SU-DHL-6 (cell line): ENCODE data around the gene PPM1L.

Source experiments
- H2AFZ ChIP-seq: fragments of 200-600 bp; sonication (generic); 2 replicates; pipeline ENCODE4 v1.6.1; 2014; ENCODE audit warnings: low read depth, mild to moderate bottlenecking, moderate library complexity, mixed read lengths, antibody characterized with exemption, low read length; ENCODE audit not compliant: severe bottlenecking
- H3F3A ChIP-seq: fragments of 200-600 bp; shearing (Covaris generic); 2 replicates; pipeline ENCODE4 v1.6.0; 2016; ENCODE audit warnings: antibody characterized with exemption, mild to moderate bottlenecking; ENCODE audit not compliant: insufficient read depth
- H3K27ac ChIP-seq: fragments of 200-600 bp; sonication (generic); 2 replicates; pipeline ENCODE4 v1.5.1; 2016; ENCODE audit warnings: low read depth, mild to moderate bottlenecking, low read length, moderate library complexity, mixed read lengths
- H3K27me3 ChIP-seq: fragments of 200-600 bp; sonication (generic), shearing (Covaris generic); 2 replicates; pipeline ENCODE4 v1.6.0; 2014; ENCODE audit warnings: mild to moderate bottlenecking, low read length
- H3K36me3 ChIP-seq: fragments of 200-600 bp; sonication (generic); 2 replicates; pipeline ENCODE4 v1.6.1; 2014; ENCODE audit warnings: mild to moderate bottlenecking, low read length, mixed read lengths
- H3K4me2 ChIP-seq: fragments of 300-600, 200-600 bp; shearing (Covaris generic), sonication (generic); 2 replicates; pipeline ENCODE4 v1.6.0; 2014; ENCODE audit warnings: low read length, low read depth, mild to moderate bottlenecking; ENCODE audit not compliant: poor library complexity, severe bottlenecking
- H3K4me3 ChIP-seq: fragments of 200-600 bp; sonication (generic); 2 replicates; pipeline ENCODE4 v1.5.1; 2014; ENCODE audit warnings: antibody characterized with exemption, low read length, mild to moderate bottlenecking, mixed read lengths; ENCODE audit not compliant: insufficient read depth, poor library complexity, severe bottlenecking
- H3K79me2 ChIP-seq: fragments of 200-600 bp; sonication (generic); 2 replicates; pipeline ENCODE4 v1.6.1; 2014; ENCODE audit warnings: mild to moderate bottlenecking, low read length, moderate library complexity; ENCODE audit not compliant: insufficient read depth
- H3K9ac ChIP-seq: fragments of 200-600 bp; sonication (generic); 2 replicates; pipeline ENCODE4 v1.7.0; 2014; ENCODE audit warnings: mild to moderate bottlenecking, low read length
- H3K9me2 ChIP-seq: fragments of 200-600 bp; sonication (generic); replicated peaks from 2 replicates; pipeline ENCODE4 v1.6.1; 2014; ENCODE audit warnings: low read length; ENCODE audit not compliant: insufficient read depth
- H3K9me3 ChIP-seq: fragments of 200-600 bp; sonication (generic); 2 replicates; pipeline ENCODE4 v1.6.1; 2014; ENCODE audit warnings: low read length, mixed read lengths; ENCODE audit not compliant: insufficient read depth
- H4K20me1 ChIP-seq: fragments of 200-600 bp; sonication (generic); 2 replicates; pipeline ENCODE4 v1.6.1; 2014; ENCODE audit warnings: low read depth, mild to moderate bottlenecking, antibody characterized with exemption, low read length, moderate library complexity, mixed read lengths
- EZH2phosphoT487 ChIP-seq: fragments of 200-600 bp; sonication (generic), shearing (Covaris generic); conservative IDR thresholded peaks from 2 replicates; pipeline ENCODE4 v1.6.1; 2018; ENCODE audit warnings: mild to moderate bottlenecking, antibody characterized with exemption, low read length, moderate library complexity, mixed read lengths
- TF ChIP-seq, protein P1 (sequence below): fragments of 200-600 bp; sonication (generic); IDR thresholded peaks from one replicate; pipeline ENCODE4 v1.5.1; 2017; ENCODE audit warnings: antibody characterized with exemption, mild to moderate bottlenecking, low read length, moderate library complexity; ENCODE audit not compliant: insufficient read depth, poor library complexity, severe bottlenecking

Gene PPM1L

GRCh38 chr3:160827516-160827915, 71.5 kb downstream of the PPM1L start:
- H4K20me1 ChIP-seq: no peaks in the 10 kb centered on the region
- no peak for TF ChIP-seq EZH2phosphoT487
- TF ChIP-seq, protein P1, sequence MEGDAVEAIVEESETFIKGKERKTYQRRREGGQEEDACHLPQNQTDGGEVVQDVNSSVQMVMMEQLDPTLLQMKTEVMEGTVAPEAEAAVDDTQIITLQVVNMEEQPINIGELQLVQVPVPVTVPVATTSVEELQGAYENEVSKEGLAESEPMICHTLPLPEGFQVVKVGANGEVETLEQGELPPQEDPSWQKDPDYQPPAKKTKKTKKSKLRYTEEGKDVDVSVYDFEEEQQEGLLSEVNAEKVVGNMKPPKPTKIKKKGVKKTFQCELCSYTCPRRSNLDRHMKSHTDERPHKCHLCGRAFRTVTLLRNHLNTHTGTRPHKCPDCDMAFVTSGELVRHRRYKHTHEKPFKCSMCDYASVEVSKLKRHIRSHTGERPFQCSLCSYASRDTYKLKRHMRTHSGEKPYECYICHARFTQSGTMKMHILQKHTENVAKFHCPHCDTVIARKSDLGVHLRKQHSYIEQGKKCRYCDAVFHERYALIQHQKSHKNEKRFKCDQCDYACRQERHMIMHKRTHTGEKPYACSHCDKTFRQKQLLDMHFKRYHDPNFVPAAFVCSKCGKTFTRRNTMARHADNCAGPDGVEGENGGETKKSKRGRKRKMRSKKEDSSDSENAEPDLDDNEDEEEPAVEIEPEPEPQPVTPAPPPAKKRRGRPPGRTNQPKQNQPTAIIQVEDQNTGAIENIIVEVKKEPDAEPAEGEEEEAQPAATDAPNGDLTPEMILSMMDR: no peak
- no peak overlapping the region for H3K4me2 ChIP-seq
- no peak overlapping the region for H3K27ac ChIP-seq
- H3K9me3 ChIP-seq: no peaks in the 10 kb centered on the region
- no peaks in the 10 kb centered on the region for H3K9me2 ChIP-seq
- H3F3A ChIP-seq: no peaks in the 10 kb centered on the region
- no peak overlapping the region for H2AFZ ChIP-seq
- H3K4me3 ChIP-seq: no peak overlapping the region
- no peaks in the 10 kb centered on the region for H3K27me3 ChIP-seq
- no peak overlapping the region for H3K9ac ChIP-seq
- no peaks in the 10 kb centered on the region for H3K79me2 ChIP-seq
- H3K36me3 ChIP-seq: no peaks in the 10 kb centered on the region

DNA sequence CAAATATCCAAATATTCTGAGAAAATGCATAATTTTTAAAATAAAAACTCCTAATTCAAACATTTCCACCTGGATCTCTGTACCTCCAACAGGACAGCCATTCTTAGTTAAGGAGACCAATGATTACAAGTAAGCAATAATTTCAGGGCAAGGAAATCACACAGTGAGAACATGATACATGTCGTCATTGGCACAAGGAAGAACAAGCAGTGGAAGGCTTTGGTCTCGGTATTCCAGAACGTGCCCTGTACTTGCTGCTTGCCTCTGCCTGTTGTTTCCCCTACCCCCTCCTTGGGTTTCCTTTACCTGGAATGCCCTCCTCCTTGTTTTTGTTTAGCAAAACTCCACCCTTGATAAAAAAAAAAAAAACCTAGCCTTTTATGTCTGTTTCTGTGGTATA, 72.8 kb downstream of the PPM1L start:
- Histone ChIP-seq H3K9me3 (no peaks in the 10 kb centered on the region), H3K27ac (no peak overlapping the region), H3K4me3 (no peak overlapping the region), H3K9ac (no peak overlapping the region), H3K9me2 (no peaks in the 10 kb centered on the region), H4K20me1 (no peaks in the 10 kb centered on the region), H3K27me3 (no peaks in the 10 kb centered on the region), H3K4me2 (no peak overlapping the region), H3K36me3 (no peaks in the 10 kb centered on the region), H2AFZ (no peak overlapping the region), H3K79me2 (no peaks in the 10 kb centered on the region), H3F3A (no peaks in the 10 kb centered on the region)
- TF ChIP-seq, protein P1: no peak
- TF ChIP-seq EZH2phosphoT487: no peak

- TF ChIP-seq, protein P1: no peak
- no peak for TF ChIP-seq EZH2phosphoT487
- Histone ChIP-seq H3K27ac (no peak overlapping the region), H3K36me3 (no peaks in the 10 kb centered on the region)
Observed at GRCh38 chr3:160829486-160830009, 73.5 kb downstream of the PPM1L start.

GRCh38 chr3:160830796-160831195, 74.8 kb downstream of the PPM1L start:
- Histone ChIP-seq H3K27ac (no peak overlapping the region), H3K9me2 (no peaks in the 10 kb centered on the region), H3K27me3 (no peaks in the 10 kb centered on the region), H3K9me3 (no peaks in the 10 kb centered on the region), H3K4me3 (no peak overlapping the region), H3K4me2 (no peak overlapping the region), H3K36me3 (no peaks in the 10 kb centered on the region), H2AFZ (no peak overlapping the region), H3K9ac (no peak overlapping the region), H3F3A (no peaks in the 10 kb centered on the region), H3K79me2 (no peaks in the 10 kb centered on the region), H4K20me1 (no peaks in the 10 kb centered on the region)
- TF ChIP-seq, protein P1: no peak
- no peak for TF ChIP-seq EZH2phosphoT487

More at GRCh38 chr3:160829486-160830009, 73.5 kb downstream of the PPM1L start:
- Histone ChIP-seq H3F3A (no peaks in the 10 kb centered on the region), H3K4me3 (no peak overlapping the region), H3K27me3 (no peaks in the 10 kb centered on the region), H4K20me1 (no peaks in the 10 kb centered on the region), H3K9me3 (no peaks in the 10 kb centered on the region), H3K9ac (no peak overlapping the region), H3K4me2 (no peak overlapping the region), H2AFZ (no peak overlapping the region), H3K9me2 (no peaks in the 10 kb centered on the region), H3K79me2 (no peaks in the 10 kb centered on the region)
